Measurements from ENCODE around the gene PDS5A. TPM values are rescaled to one million over a fixed set of nuclear protein-coding genes. Genes with fewer than 3 reads are reported as not detected.

PDS5A gene
- total and polyA plus RNA-seq, 9 of the 15 experiments (the other 6 are each of a cell fraction or from before 2014, with no cell fraction given): 16.4 to 85.4 (median 70.0) TPM

- no peak for TF ChIP-seq MNT (conservative IDR thresholded peaks at IDR 0.05)
Measured at GRCh38 chr4:39825741-39826231, 151.9 kb downstream of the PDS5A start (continued).

GRCh38 chr4:39825090-39825489 lies 152.6 kb downstream of the PDS5A start:
- CTCF ChIA-PET (ENCODE audit: low intra/inter-chr PET ratio): no interaction called here
- ATAC-seq (no peak), FAIRE-seq (no peak), DNase-seq (ENCODE audit: extremely low read depth in 1 of 4, low spot score in 3 of 4) (no peak)
- no peak overlapping the region for H3K4me2 ChIP-seq (ENCODE audit: insufficient read depth, low read length)
- no peak overlapping the region for H3K9ac ChIP-seq (ENCODE audit: insufficient read depth in 1 of 2, low read depth in 2 of 2, low read length in 2 of 2)
- H3K4me3 ChIP-seq: no peak overlapping the region
- no TSS peak for BruUV-seq (replicated peaks)
- H3K9me1 ChIP-seq (ENCODE audit: control insufficient read depth, insufficient read depth, low read length): no peaks in the 10 kb centered on the region
- POLR2A ChIA-PET: no interaction called here
- intact Hi-C loops (cut with micrococcal nuclease): loop anchor here (10.0 kb wide), 1 partner anchor 360 kb away; no protein-coding TSS in a partner anchor
- no peaks in the 10 kb centered on the region; the same call in 2 of the 3 replicates for H3K79me2 ChIP-seq (ENCODE audit: control insufficient read depth, insufficient read depth, low read length)
- no peaks in the 10 kb centered on the region for H3K27me3 ChIP-seq (ENCODE audit: control insufficient read depth in 2 of 2, insufficient read depth in 2 of 2, low read length in 2 of 2)
- H4K20me1 ChIP-seq (replicated peaks; ENCODE audit: control insufficient read depth, insufficient read depth, low read length): no peaks in the 10 kb centered on the region
- in situ Hi-C loops (cut with MboI): no loop called here
- H3K36me3 ChIP-seq (ENCODE audit: control insufficient read depth, insufficient read depth, low read length): peaks cover 62% of the 10 kb centered on the region
- H3K9me3 ChIP-seq (replicated peaks; ENCODE audit: control insufficient read depth, insufficient read depth, low read depth, low read length): no peaks in the 10 kb centered on the region
- no peaks in the 10 kb centered on the region; a peak in 3 of 5 replicates for H3K4me1 ChIP-seq (replicated peaks in 1 of 2; ENCODE audit: control insufficient read depth in 2 of 2, insufficient read depth in 2 of 2, low read length in 2 of 2)
- no peak overlapping the region for H2AFZ ChIP-seq (ENCODE audit: low read depth, low read length)
- 100% methylated on average over 3 of the region's 3 CpGs for WGBS (ENCODE audit: insufficient coverage, low coverage, missing lambda C conversion rate)
- H3K27ac ChIP-seq (ENCODE audit: extremely low read depth, low read depth, low read length): no peak overlapping the region
- TF ChIP-seq TGIF2 (CRISPR knock-in tag; IDR thresholded peaks at IDR 0.05) (no peak), ASH1L (IDR thresholded peaks at IDR 0.05; ENCODE audit: borderline replicate concordance, low read depth, partially characterized antibody) (no peak), ZNF77 (CRISPR knock-in tag; IDR thresholded peaks at IDR 0.05) (no peak), SNIP1 (IDR thresholded peaks at IDR 0.05; ENCODE audit: low read depth) (no peak), ZNF174 (CRISPR knock-in tag; IDR thresholded peaks at IDR 0.05) (no peak), GABPB1 (CRISPR knock-in tag; IDR thresholded peaks at IDR 0.05) (no peak), L3MBTL2 (IDR thresholded peaks at IDR 0.05) (no peak), MAFG (tag; conservative IDR thresholded peaks at IDR 0.05) (no peak), ZNF586 (CRISPR knock-in tag; conservative IDR thresholded peaks at IDR 0.05) (no peak), RAD21 (CRISPR knock-in tag; conservative IDR thresholded peaks at IDR 0.05 in 1 of 2, IDR thresholded peaks at IDR 0.05 in 1 of 2) (no peak)

All from K562 (cell line).